GM06990 (cell line): ENCODE data around the gene EPHB4.

Source experiments
- DNase-seq: peaks from one replicate; pipeline ENCODE4 v3.0.0-alpha.2; 2011; ENCODE audit not compliant: insufficient read length; ENCODE audit errors: extremely low read depth
- H3K27me3 ChIP-seq: replicated peaks from 2 replicates; pipeline ENCODE4 v1.6.0; 2011; ENCODE audit warnings: low read length; ENCODE audit not compliant: control insufficient read depth, insufficient read depth
- H3K36me3 ChIP-seq: 2 replicates; pipeline ENCODE4 v1.5.1; 2011; ENCODE audit warnings: low read length; ENCODE audit not compliant: control insufficient read depth, insufficient read depth
- H3K4me3 ChIP-seq: replicated peaks from 2 replicates; pipeline ENCODE4 v1.5.1; 2011; ENCODE audit warnings: low read depth, mild to moderate bottlenecking, control low read depth, low read length
- TF ChIP-seq, protein P1 (sequence below): IDR thresholded peaks from 2 replicates; pipeline ENCODE4 v1.5.1; 2011; ENCODE audit warnings: low read length, control low read depth, mild to moderate bottlenecking, inconsistent platforms; ENCODE audit not compliant: insufficient read depth, poor library complexity, severe bottlenecking

The EPHB4 gene

GRCh38 chr7:100825215-100825671 lies 2.1 kb downstream of the EPHB4 start:
- TF ChIP-seq, protein P1, sequence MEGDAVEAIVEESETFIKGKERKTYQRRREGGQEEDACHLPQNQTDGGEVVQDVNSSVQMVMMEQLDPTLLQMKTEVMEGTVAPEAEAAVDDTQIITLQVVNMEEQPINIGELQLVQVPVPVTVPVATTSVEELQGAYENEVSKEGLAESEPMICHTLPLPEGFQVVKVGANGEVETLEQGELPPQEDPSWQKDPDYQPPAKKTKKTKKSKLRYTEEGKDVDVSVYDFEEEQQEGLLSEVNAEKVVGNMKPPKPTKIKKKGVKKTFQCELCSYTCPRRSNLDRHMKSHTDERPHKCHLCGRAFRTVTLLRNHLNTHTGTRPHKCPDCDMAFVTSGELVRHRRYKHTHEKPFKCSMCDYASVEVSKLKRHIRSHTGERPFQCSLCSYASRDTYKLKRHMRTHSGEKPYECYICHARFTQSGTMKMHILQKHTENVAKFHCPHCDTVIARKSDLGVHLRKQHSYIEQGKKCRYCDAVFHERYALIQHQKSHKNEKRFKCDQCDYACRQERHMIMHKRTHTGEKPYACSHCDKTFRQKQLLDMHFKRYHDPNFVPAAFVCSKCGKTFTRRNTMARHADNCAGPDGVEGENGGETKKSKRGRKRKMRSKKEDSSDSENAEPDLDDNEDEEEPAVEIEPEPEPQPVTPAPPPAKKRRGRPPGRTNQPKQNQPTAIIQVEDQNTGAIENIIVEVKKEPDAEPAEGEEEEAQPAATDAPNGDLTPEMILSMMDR = no peak
- DNase-seq = no peak
- no peak overlapping the region for H3K4me3 ChIP-seq
- H3K36me3 ChIP-seq = no peaks in the 10 kb centered on the region
- peaks cover 5% of the 10 kb centered on the region for H3K27me3 ChIP-seq

GRCh38 chr7:100824499-100825214 lies 2.7 kb downstream of the EPHB4 start:
- Histone ChIP-seq H3K36me3 (no peaks in the 10 kb centered on the region), H3K4me3 (no peak overlapping the region), H3K27me3 (peaks cover 5% of the 10 kb centered on the region)
- DNase-seq = no peak
- TF ChIP-seq, protein P1 = no peak

- Histone ChIP-seq H3K27me3 (peaks cover 5% of the 10 kb centered on the region), H3K36me3 (no peaks in the 10 kb centered on the region), H3K4me3 (no peak overlapping the region)
- TF ChIP-seq, protein P1 = no peak
- no peak for DNase-seq
Observed at GRCh38 chr7:100823534-100823933, 3.8 kb downstream of the EPHB4 start.

GRCh38 chr7:100823140-100823525 lies 4.2 kb downstream of the EPHB4 start:
- DNase-seq = no peak
- Histone ChIP-seq H3K36me3 (no peaks in the 10 kb centered on the region), H3K27me3 (peaks cover 5% of the 10 kb centered on the region), H3K4me3 (no peak overlapping the region)
- TF ChIP-seq, protein P1 = no peak

DNA sequence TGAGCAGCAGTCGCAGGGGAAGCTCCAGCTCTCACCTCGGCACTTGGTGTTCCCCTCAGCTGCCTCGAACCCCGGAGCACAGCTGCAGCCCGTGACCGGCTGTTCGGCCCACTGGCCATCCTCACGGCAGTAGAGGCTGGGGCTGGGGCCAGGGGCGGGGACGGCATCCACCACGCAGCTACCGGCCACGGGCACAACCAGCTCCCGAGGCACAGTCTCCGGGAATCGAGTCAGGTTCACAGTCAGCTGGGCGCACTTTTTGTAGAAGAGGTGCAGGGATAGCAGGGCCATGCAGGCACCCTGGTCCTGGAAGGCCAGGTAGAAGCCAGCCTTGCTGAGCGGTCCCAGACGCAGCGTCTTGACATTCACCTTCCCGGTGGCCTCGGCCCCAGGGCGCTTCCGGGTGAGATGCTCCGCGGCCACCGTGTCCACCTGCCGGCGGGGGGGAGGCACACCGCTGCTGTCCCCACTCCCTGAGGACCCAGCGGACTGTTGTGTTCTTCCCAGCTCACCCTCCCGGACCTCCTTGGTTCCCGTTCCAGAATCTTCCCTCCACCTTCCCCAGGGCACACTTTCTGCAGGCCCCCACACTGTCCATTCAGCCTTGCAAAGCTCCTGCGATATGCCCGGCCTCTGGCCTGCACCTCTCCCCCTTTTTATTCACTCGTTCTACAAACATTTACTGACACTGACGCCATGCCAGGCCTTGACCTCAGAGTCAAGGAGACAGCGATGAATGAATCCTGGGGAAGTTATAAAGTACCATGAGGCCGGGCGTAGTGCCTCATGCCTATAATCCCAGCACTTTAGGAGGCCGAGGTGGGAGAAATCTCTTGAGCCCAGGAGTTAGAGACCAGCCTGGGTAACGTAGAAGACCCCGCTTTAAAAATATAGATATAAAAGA lies 4.8 kb downstream of the EPHB4 start:
- DNase-seq = no peak
- no peaks in the 10 kb centered on the region for H3K36me3 ChIP-seq
- TF ChIP-seq, protein P1 = no peak
- H3K4me3 ChIP-seq = no peak overlapping the region
- H3K27me3 ChIP-seq = peaks cover 4% of the 10 kb centered on the region
